Astrocyte of the spinal cord (primary cell): Measurements from ENCODE around the gene TTLL1.
A peak's percentile ranks its signal among the peaks of the same experiment; 100 is the strongest.

Experiments used
- DNase-seq: peaks from one replicate; pipeline ENCODE4 v3.0.0; 2011; ENCODE audit warnings: low read depth, low spot score
- H3K4me3 ChIP-seq: 2 replicates; pipeline ENCODE4 v1.5.1; 2011; ENCODE audit warnings: low read depth, mild to moderate bottlenecking, low read length, moderate library complexity
- CTCF ChIP-seq: IDR thresholded peaks from 2 replicates; pipeline ENCODE4 v1.5.1; 2012; ENCODE audit warnings: low read depth, mild to moderate bottlenecking, low read length, inconsistent platforms
- in situ Hi-C: cut with HindIII; loops from 2 replicates; pipeline ENCODE4 v1.10.0; 2017; ENCODE audit warnings: low sequenced_read_pairs

TTLL1 gene

DNA sequence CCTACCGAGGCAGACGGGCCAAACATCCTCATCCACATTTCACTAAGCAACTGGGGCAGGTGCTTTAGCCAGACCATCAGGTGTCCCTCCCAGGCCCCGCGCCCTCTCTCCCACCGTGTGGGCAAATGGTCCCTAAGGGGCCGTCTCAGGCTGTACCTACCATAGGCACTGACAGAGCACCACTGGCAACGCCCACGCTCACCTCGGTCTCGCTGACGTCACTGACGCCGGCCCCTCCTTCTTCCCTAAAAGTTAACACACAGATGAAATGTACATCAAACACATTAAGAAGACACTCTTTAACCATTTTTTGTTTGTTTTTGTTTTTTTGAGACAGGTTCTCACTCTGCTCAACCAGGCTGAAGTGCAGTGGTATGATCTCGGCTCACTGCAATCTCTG lies 9.4 kb downstream of the TTLL1 start:
- no peak for DNase-seq
- no peak for TF ChIP-seq CTCF

GRCh38 chr22:43078522-43078921 lies 10.7 kb downstream of the TTLL1 start:
- no peak overlapping the region for H3K4me3 ChIP-seq
- in situ Hi-C loops, result no loop called here
- TF ChIP-seq CTCF, result no peak
- no peak for DNase-seq

More for the DNA sequence above, 9.4 kb downstream of the TTLL1 start:
- in situ Hi-C loops, result no loop called here
- no peak overlapping the region for H3K4me3 ChIP-seq

DNA sequence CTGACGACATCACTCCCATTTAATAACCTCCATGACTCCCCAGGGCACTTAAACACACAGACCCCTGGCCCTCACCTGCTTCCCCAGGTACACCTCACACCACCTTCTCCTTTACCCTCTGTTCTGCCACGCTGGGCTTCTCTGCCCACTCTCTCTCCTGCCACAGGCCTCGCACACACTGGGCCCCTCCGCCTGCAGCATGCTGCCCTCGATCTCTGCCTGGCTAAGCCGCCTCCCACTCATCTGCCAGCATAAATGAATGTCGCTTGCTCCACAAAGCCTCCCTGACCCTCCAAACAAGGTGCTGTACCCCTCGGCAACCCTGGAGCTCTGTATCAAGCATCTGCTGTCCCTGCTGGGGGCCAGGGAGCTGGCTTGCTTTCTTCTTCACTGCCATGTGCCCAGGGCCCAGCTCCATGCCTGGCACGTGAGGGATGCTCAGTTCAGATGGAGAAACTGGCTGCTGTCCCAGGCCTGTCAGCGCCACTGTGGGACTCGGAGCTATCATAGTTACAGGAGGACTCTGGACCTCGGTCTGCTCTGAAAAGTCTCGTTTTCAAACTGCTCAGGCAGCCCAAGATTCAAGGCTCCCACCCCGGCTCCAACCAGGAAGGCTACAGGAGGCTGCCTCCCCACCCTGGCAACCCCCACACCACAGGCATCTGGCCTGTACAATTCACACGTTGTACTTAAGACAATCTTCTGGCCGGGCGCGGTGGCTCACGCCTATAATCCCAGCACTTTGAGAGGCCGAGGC lies 11.9 kb downstream of the TTLL1 start:
- no peak overlapping the region for H3K4me3 ChIP-seq
- DNase-seq, result no peak

DNA sequence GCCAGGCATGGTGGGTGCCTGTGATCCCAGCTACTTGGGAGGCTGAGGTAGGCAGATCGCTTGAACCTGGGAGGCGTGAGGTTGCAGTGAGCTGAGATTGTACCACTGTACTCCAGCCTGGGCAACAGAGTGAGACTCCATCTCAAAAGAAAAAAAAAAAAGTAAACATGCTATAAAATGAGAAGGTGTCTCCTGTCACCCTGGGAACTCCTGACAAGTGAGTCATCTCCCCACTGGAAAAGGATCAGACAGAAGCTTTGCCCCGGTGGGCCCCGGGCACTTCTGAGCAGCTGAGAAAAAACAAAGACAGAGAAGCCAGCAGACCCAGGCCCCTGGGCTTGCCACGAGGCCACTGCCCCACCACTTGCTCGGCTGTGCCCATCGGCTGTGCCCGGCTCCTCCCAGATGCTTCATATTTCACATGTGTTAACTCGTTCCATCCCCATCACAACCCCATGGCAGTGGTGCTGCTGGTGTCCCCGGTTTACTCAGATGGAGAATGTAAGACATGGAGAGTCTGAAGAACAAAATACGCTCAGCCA lies 22.3 kb downstream of the TTLL1 start:
- DNase-seq, result peak; percentile 71
- in situ Hi-C loops, result no loop called here

More for the DNA sequence above, 11.9 kb downstream of the TTLL1 start:
- in situ Hi-C loops, result no loop called here
- TF ChIP-seq CTCF, result no peak

DNA sequence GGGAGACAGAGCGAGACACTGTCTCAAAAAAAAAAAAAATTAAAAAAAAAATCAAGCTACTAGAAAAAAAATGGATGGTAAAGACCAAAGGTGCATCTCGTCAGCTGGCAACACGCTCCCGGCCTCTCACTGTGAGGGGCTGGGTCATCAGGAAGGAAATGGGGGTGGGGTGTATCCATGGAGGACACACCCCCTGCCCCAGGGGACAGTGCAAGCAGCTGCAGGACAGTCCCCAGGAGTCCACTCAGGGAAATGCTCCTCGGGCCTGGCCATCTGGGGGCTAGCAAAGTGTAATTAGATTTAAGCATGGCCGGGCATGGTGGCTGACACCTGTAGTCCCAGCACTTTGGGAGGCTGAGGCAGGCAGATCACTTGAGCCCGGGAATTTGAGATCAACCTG lies 23.1 kb downstream of the TTLL1 start:
- in situ Hi-C loops, result no loop called here
- DNase-seq, result no peak
- no peak overlapping the region for H3K4me3 ChIP-seq
- TF ChIP-seq CTCF, result no peak

More for the DNA sequence above, 22.3 kb downstream of the TTLL1 start:
- no peak for TF ChIP-seq CTCF
- H3K4me3 ChIP-seq, result no peak overlapping the region

DNA sequence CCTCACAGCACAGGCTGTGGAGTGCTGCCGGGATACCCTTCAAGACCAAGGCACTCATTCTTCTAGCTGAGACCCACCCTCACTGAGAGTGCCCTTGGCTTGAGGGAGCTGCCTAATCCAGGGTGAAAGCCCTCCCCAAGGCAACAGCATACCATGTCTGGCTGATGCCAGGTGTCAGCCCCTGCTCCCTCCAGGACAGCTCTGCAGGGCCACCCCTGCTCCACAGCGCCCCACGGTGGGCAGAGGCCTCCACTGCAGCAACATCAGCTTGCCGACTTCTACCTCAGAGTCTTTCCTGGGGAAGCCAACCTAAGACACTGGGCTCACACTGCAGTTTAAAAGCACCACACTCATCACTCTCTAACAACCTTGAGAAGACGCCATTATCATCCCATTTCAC lies 29.0 kb downstream of the TTLL1 start:
- peak; percentile 81 for TF ChIP-seq CTCF

More for the DNA sequence above, 29.0 kb downstream of the TTLL1 start:
- in situ Hi-C loops, result no loop called here
- DNase-seq, result no peak
- no peak overlapping the region for H3K4me3 ChIP-seq
